A549 (cell line): ENCODE measurements around the gene ADAMTS10. TPM values are rescaled to one million over a fixed set of nuclear protein-coding genes. Genes with fewer than 3 reads are reported as not detected.
A peak's percentile ranks its signal among the peaks of the same experiment; 100 is the strongest.
"Not testable (repeated sequence)": the region's sequence is repeated elsewhere in the genome, so short reads cannot be mapped to it uniquely, and the experiment has no call there.

Source experiments
- ATAC-seq, 2 experiments: fragments of 200-7000 bp in 1 of 2; fragments of >200 bp in 1 of 2; cut with Nextera tagmentation in 1 of 2; cut with Tn5 transposase in 1 of 2; 3 replicates each; pipeline versions ENCODE4 v1.8.0 to v1.9.1; 2018 to 2020; ENCODE audit warnings: mild to moderate bottlenecking in 1 of 2, moderate library complexity in 1 of 2
- CTCF ChIA-PET: fragments of 300-600 bp; sonication (Branson Sonifier 250); formaldehyde crosslinking; extraction: SDS; loops from one replicate; lab custom pipeline; 2021; ENCODE audit warnings: antibody characterized with exemption, inconsistent platforms; lab: Yijun Ruan, JAX
- POLR2A ChIA-PET: fragments of 350-600 bp; formaldehyde crosslinking; extraction: SDS; loops from one replicate; lab custom pipeline; 2021; ENCODE audit warnings: antibody characterized with exemption, inconsistent platforms; lab: Yijun Ruan, JAX
- DNase-seq, 2 experiments: peaks; one replicate each; pipeline versions ENCODE4 v3.0.0 to v3.0.0-alpha.2; 2011 to 2016; ENCODE audit warnings: low read depth in 1 of 2, low spot score in 1 of 2
- FAIRE-seq: peaks from 2 replicates; lab custom pipeline; 2011; peaks lifted over from hg19 to GRCh38; lab: Jason Lieb, UNC
- H3K27ac ChIP-seq, 2 experiments: fragments of >200 bp; sonication (Bioruptor Twin); formaldehyde crosslinking; 3 replicates each; pipeline ENCODE4 v1.5.1; 2016 to 2017
- H3K4me1 ChIP-seq: fragments of >200 bp; sonication (Bioruptor Twin); formaldehyde crosslinking; 3 replicates; pipeline ENCODE4 v1.6.1; 2016
- H3K4me2 ChIP-seq: fragments of >200 bp; sonication (Bioruptor Twin); formaldehyde crosslinking; 3 replicates; pipeline ENCODE4 v1.6.1; 2016
- H3K4me3 ChIP-seq: fragments of >200 bp; sonication (Bioruptor Twin); formaldehyde crosslinking; 3 replicates; pipeline ENCODE4 v1.5.1; 2016
- H3K9me3 ChIP-seq: fragments of >200 bp; sonication (Bioruptor Twin); formaldehyde crosslinking; 3 replicates; pipeline ENCODE4 v1.6.1; 2016
- BHLHE40 ChIP-seq: IDR thresholded peaks from 2 replicates; pipeline ENCODE4 v1.6.1; 2012; ENCODE audit warnings: low read depth, low read length, inconsistent platforms
- CBX2 ChIP-seq: fragments of 200-600 bp; sonication (generic); IDR thresholded peaks from 2 replicates; pipeline ENCODE4 v1.6.1; 2016; ENCODE audit warnings: low read depth, mild to moderate bottlenecking, borderline replicate concordance
- EHMT2 ChIP-seq: fragments of 200-600 bp; sonication (generic); IDR thresholded peaks from 2 replicates; pipeline ENCODE4 v1.6.1; 2016; ENCODE audit warnings: antibody characterized with exemption, low read depth, mild to moderate bottlenecking, moderate library complexity
- FOSL2 ChIP-seq, 2 experiments: fragments of 450-650 bp in 1 of 2; fragments of >200 bp in 1 of 2; sonication (Bioruptor Twin) in 1 of 2; formaldehyde crosslinking; IDR thresholded peaks; 2 replicates each; pipeline versions ENCODE4 v1.5.0 to v1.6.1; 2016 to 2020; ENCODE audit warnings: mild to moderate bottlenecking in 1 of 2, moderate library complexity in 1 of 2
- GATA3 ChIP-seq: IDR thresholded peaks from 2 replicates; pipeline ENCODE4 v1.6.1; 2012; ENCODE audit warnings: borderline replicate concordance
- HOXB5 ChIP-seq: fragments of 250-450 bp; sonication (Bioruptor Pico); IDR thresholded peaks from 2 replicates; pipeline ENCODE4 v1.5.0; 2020; ENCODE audit warnings: mild to moderate bottlenecking, moderate library complexity
- KDM1A ChIP-seq: fragments of 200-600 bp; sonication (generic); IDR thresholded peaks from 2 replicates; pipeline ENCODE4 v1.6.1; 2016; ENCODE audit warnings: low read depth, mild to moderate bottlenecking
- MAZ ChIP-seq: fragments of 150-350 bp; IDR thresholded peaks from 2 replicates; pipeline ENCODE4 v1.6.1; 2014; ENCODE audit warnings: antibody characterized with exemption, low read depth, low read length, borderline replicate concordance
- MYC ChIP-seq: IDR thresholded peaks from 2 replicates; pipeline ENCODE4 v1.6.1; 2012; ENCODE audit warnings: mild to moderate bottlenecking, inconsistent platforms, low read length, improper control_type of control experiment, borderline replicate concordance
- NPAS2 ChIP-seq: fragments of 250-450 bp; sonication (Bioruptor Pico); IDR thresholded peaks from 2 replicates; pipeline ENCODE4 v1.8.0; 2022; ENCODE audit warnings: mild to moderate bottlenecking, moderate library complexity, borderline replicate concordance
- POLR2A ChIP-seq: IDR thresholded peaks from 2 replicates; pipeline ENCODE4 v1.6.1; 2012; ENCODE audit warnings: mild to moderate bottlenecking, low read length
- RCOR1 ChIP-seq: fragments of 150-350 bp; IDR thresholded peaks from 2 replicates; pipeline ENCODE4 v1.6.1; 2014; ENCODE audit warnings: antibody characterized with exemption, low read length, low read depth
- RFX5 ChIP-seq: fragments of 450-650 bp; IDR thresholded peaks from 2 replicates; pipeline ENCODE4 v1.7.1; 2014; ENCODE audit warnings: antibody characterized with exemption, mild to moderate bottlenecking, moderate library complexity
- SMC3 ChIP-seq: fragments of >200 bp; sonication (Bioruptor Twin); formaldehyde crosslinking; IDR thresholded peaks from 3 replicates; pipeline ENCODE4 v1.6.1; 2018; ENCODE audit warnings: inconsistent platforms
- SREBF2 ChIP-seq: fragments of 450-650 bp; IDR thresholded peaks from 2 replicates; pipeline ENCODE4 v1.6.1; 2014; ENCODE audit warnings: mild to moderate bottlenecking, moderate library complexity
- TP53 ChIP-seq: fragments of 250-450 bp; sonication (Bioruptor Pico); IDR thresholded peaks from 2 replicates; pipeline ENCODE4 v1.5.0; 2021; ENCODE audit warnings: mild to moderate bottlenecking, moderate library complexity
- ZFP36 ChIP-seq: fragments of 450-650 bp; IDR thresholded peaks from 2 replicates; pipeline ENCODE4 v1.6.1; 2014; ENCODE audit warnings: borderline replicate concordance; ENCODE audit not compliant: partially characterized antibody
- ZSCAN20 ChIP-seq: fragments of 250-450 bp; sonication (Bioruptor Pico); IDR thresholded peaks from 2 replicates; pipeline ENCODE4 v1.8.0; 2022; ENCODE audit warnings: mild to moderate bottlenecking, moderate library complexity
- WGBS: methylation state at CpG from one replicate; pipeline ENCODE4 v1.1.6; 2017; ENCODE audit errors: missing lambda C conversion rate; 5-methylcytosine and 5-hydroxymethylcytosine counted together
- polyA plus RNA-seq, 4 experiments: library from polyadenylated mRNA; depleted of rRNA in 3 of 4; stranded (reverse); fragments of >200 nt; fragmentation: RNase III in 1 of 4; extraction: RNeasy Plus Mini Kit Qiagen cat#74134 plus additional on column Dnase treatment in 1 of 4; gene quantifications; 2 replicates in 3 of 4; 3 replicates in 1 of 4; pipeline ENCODE4 v1.2.3, GENCODE V29; 2011 to 2017
- TF ChIP-seq, protein P1 (sequence below): IDR thresholded peaks from 2 replicates; pipeline ENCODE4 v1.6.1; 2012

Gene ADAMTS10
- polyA plus RNA-seq, 2 of the 4 experiments (the other 2 are of a cell fraction) = 26.7 to 49.3 TPM

DNA sequence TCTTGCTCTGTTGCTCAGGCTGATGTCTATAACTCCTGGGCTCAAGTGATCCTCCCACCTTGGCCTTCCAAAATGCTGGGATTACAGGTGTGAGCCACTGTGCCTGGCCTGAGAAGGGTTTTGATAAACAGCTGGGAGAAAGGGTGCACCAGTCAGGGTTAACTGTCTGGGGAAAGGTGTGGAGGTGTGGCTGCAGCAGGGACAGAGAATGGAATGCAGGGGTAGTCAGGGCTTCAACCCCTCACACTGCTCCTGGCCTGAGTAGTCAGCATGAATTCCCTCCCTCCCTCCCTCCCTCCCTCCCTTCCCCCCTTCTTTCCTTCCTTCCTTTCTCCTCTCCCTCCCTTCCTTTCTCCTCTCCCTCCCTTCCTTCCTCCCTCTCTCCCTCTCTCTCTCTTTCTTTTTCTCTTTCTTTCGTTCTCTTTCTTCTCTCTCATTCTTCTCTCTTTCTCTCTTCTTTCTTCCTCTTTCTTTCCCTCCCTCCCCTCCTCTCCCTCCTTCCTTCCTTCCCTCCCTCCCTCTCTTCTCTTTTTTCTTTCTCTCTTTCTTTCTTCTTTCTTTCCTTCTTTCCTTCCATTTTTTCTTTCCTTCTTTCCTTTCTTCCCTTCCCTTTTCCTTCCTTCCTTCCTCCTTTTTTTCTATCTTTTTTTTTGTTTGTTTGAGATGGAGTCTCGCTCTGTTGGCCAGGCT lies 49.3 kb downstream of the ADAMTS10 start:
- POLR2A ChIA-PET = no interaction called here
- Histone ChIP-seq H3K4me3 (no peak overlapping the region), H3K4me1 (no peaks in the 10 kb centered on the region), H3K4me2 (no peak overlapping the region), H3K9me3 (no peaks in the 10 kb centered on the region), H3K27ac (no peak overlapping the region)
- FAIRE-seq (no peak), ATAC-seq (no peak; a peak in 1 of 6 replicates), DNase-seq (no peak)
- TF ChIP-seq GATA3 (no peak), RFX5 (no peak), KDM1A (no peak), NPAS2 (CRISPR knock-in tag) (no peak), SMC3 (no peak), FOSL2 (IDR thresholded peaks at IDR 0.05) (no peak), FOSL2 (CRISPR knock-in tag; IDR thresholded peaks at IDR 0.05) (no peak), MAZ (no peak), MYC (no peak), ZSCAN20 (CRISPR knock-in tag) (no peak), POLR2A (no peak), SREBF2 (no peak)
- TF ChIP-seq, protein P1, sequence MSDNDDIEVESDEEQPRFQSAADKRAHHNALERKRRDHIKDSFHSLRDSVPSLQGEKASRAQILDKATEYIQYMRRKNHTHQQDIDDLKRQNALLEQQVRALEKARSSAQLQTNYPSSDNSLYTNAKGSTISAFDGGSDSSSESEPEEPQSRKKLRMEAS = no peak
- WGBS = 85% methylated on average over 2 of the region's 2 CpGs
- CTCF ChIA-PET = no interaction called here

DNA sequence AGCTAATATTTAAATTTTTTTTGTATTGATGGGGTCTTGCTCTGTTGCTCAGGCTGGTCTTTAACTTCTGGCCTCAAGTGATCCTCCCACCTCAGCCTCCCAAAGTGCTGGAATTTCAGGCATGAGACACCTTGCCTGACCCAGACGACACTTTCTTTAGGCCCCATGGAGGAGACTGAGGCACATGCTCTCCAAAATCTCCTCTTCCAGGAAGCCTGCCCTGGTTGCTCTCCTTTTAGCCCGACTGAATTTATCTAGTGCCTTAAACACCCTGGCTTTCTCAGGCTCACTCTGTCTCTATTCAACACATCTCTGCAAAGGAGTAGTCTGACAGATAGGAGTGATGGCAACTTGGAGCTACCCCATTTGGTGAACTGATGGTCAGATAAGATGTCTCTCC lies 52.2 kb downstream of the ADAMTS10 start:
- H3K4me3 ChIP-seq = no peak overlapping the region
- TF ChIP-seq CBX2 (no peak), ZFP36 (peak; percentile 67)
- H3K9me3 ChIP-seq = no peaks in the 10 kb centered on the region
- DNase-seq (no peak), ATAC-seq (no peak), FAIRE-seq (no peak)
- no peak overlapping the region for H3K27ac ChIP-seq
- ChIA-PET CTCF (interaction anchor here (1.3 to 1.8 kb wide), 2 partner anchors 21 to 23 kb away, joined by 5 to 8 read pairs; no protein-coding TSS in a partner anchor), POLR2A (no interaction called here)
- 36% methylated on average over 2 of the region's 2 CpGs for WGBS
- no peak overlapping the region for H3K4me2 ChIP-seq
- no peaks in the 10 kb centered on the region for H3K4me1 ChIP-seq

DNA sequence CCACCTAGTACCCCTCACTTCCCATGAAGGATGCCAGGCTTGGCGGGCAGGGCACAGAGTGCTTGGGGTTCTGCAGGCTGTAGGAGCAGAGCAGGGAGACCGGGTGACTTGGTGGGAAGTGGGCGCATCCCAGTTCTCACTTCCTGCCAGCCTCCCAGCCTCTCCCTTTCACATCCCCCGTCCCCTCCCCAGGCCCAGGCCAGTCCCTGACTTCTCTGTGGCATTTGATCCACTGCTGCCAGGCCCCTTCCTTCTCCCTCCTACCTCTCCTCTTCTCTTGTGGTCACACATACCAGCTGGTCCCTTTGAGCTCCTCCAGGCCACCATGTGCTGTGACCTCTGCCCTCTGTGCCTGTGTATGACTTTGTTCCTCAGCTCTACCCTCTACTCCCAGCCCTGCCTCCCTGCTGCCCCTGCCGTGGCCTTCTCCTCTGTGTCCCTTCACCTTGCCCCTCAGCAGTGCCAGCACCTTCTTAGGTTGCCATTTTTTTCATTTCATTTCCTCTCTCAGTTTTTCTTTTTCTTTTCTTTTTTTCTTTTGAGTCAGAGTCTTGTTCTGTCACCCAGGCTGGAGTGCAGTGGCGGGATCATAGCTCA lies 52.8 kb downstream of the ADAMTS10 start:
- H3K9me3 ChIP-seq = no peaks in the 10 kb centered on the region
- DNase-seq (no peak), ATAC-seq (no peak), FAIRE-seq (no peak)
- POLR2A ChIA-PET = no interaction called here
- WGBS = 79% methylated on average over 6 of the region's 6 CpGs
- H3K4me1 ChIP-seq = no peaks in the 10 kb centered on the region
- no peak overlapping the region for H3K4me3 ChIP-seq
- TF ChIP-seq RFX5 (no peak), BHLHE40 (no peak), RCOR1 (no peak), HOXB5 (CRISPR knock-in tag) (no peak), TP53 (CRISPR knock-in tag) (no peak), EHMT2 (no peak), POLR2A (no peak)
- TF ChIP-seq, all 56 proteins: peak for 0
- Histone ChIP-seq H3K27ac (no peak overlapping the region), H3K4me2 (no peak overlapping the region)
- CTCF ChIA-PET = interaction anchor here (1.3 to 1.8 kb wide), 2 partner anchors 21 to 23 kb away, joined by 5 to 8 read pairs; no protein-coding TSS in a partner anchor

DNA sequence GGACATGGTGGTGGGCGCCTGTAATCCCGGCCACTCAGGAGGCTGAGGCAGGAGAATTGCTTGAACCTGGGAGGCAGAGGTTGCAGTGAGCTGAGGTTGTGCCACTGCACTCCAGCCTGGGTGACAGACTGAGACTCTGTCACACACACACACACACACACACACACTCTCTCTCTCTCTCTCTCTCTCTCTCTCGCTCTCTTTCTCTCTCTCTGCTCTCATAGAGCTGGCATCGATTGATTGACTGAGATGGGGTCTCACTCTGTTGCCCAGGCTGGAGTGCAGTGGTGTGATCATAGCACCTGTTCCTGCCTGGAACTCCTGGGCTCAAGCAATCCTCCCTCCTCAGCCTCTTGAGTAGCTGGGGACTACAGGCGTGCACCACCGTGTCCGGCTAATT lies 56.8 kb downstream of the ADAMTS10 start:
- H3K4me1 ChIP-seq, ATAC-seq, DNase-seq, H3K4me2 ChIP-seq, H3K4me3 ChIP-seq, H3K9me3 ChIP-seq, POLR2A ChIA-PET, H3K27ac ChIP-seq, FAIRE-seq: not testable (repeated sequence)
- CTCF ChIA-PET = interaction anchor here (0.6 to 1.2 kb wide), 2 partner anchors 23 to 24 kb away, joined by 3 read pairs; partner anchors contain the start of gene MYO1F
- 91% methylated on average over 6 of the region's 7 CpGs for WGBS
